ENCODE data around the gene NAT14. TPM values are rescaled to one million over a fixed set of nuclear protein-coding genes. Genes with fewer than 3 reads are reported as not detected.

NAT14 gene
- total and polyA plus RNA-seq, 2 of the 8 experiments (the other 6 are each of a cell fraction or from before 2014, with no cell fraction given), result 47.1 to 71.2 TPM

DNA sequence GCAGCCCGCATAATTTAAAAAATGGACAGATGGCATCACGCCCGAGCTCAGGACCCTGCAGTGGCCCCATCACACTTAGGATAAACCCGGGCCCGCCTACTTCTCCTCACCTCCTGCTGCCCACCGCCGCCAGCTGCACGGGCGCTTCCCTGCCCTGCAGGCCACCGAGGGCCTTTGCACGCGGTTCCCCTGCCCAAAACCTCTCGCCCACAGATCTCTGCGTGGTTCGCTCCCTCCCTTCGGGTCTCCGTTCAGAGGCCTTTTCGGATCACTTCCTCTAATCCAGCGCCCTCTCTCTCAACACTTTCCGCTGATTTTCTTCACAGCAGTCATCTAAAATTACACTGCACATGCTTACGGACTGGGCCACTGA, 43.7 kb upstream of the NAT14 start:
- Histone ChIP-seq H4K5ac (ENCODE audit: insufficient read length, low read depth, low read length) (no peak overlapping the region), H3K27me3 (replicated peaks in 1 of 4; ENCODE audit: control insufficient read depth in 3 of 4, extremely low read depth in 1 of 4, insufficient read depth in 3 of 4, low read length in 3 of 4) (peaks cover 39 to 79% (median 69%) of the 10 kb centered on the region in 4 experiments), H3K4me1 (replicated peaks in 1 of 4; ENCODE audit: control insufficient read depth in 3 of 4, insufficient read depth in 4 of 4, low read length in 3 of 4) (peaks cover 6 to 21% (median 9%) of the 10 kb centered on the region in 4 experiments), H2BK12ac (ENCODE audit: low read depth, low read length) (no peak overlapping the region), H3K36me3 (ENCODE audit: control insufficient read depth in 2 of 4, insufficient read depth in 4 of 4, low read length in 3 of 4) (no peaks in the 10 kb centered on the region), H3K23ac (ENCODE audit: insufficient read length) (no peak overlapping the region), H3K4me3 (ENCODE audit: extremely low read depth in 1 of 4, insufficient read depth in 2 of 4, low read depth in 3 of 4, low read length in 4 of 4) (peak overlapping the region; percentile 11 to 65 (median 42); a peak in 7 of 8 replicates), H3K56ac (replicated peaks; ENCODE audit: insufficient read length, low read depth, low read length) (no peak overlapping the region), H2BK20ac (ENCODE audit: low read length) (no peak overlapping the region), H3K79me1 (ENCODE audit: low read depth, low read length) (no peaks in the 10 kb centered on the region), H3K14ac (ENCODE audit: insufficient read length) (no peak overlapping the region), H3K18ac (ENCODE audit: extremely low read depth, low read length) (no peak overlapping the region), H2AK5ac (ENCODE audit: low read depth, low read length) (no peak overlapping the region), H3K9ac (replicated peaks in 1 of 4; ENCODE audit: extremely low read depth in 1 of 4, low read depth in 3 of 4, low read length in 3 of 4) (no peak overlapping the region), H3K79me2 (ENCODE audit: control insufficient read depth in 1 of 2, insufficient read depth in 2 of 2, low read length in 2 of 2) (no peaks in the 10 kb centered on the region), H4K91ac (replicated peaks; ENCODE audit: insufficient read length, low read length) (no peak overlapping the region), H2BK15ac (ENCODE audit: low read length) (no peak overlapping the region; the same call in 1 of the 2 replicates), H2BK120ac (replicated peaks; ENCODE audit: low read depth, low read length) (no peak overlapping the region), H3K9me3 (ENCODE audit: insufficient read depth in 2 of 2, low read depth in 1 of 2, low read length in 1 of 2) (no peaks in the 10 kb centered on the region), H3K4ac (replicated peaks; ENCODE audit: insufficient read length, low read depth, low read length) (no peak overlapping the region), H4K20me1 (replicated peaks in 1 of 2; ENCODE audit: control insufficient read depth in 1 of 2, insufficient read depth in 2 of 2, low read length in 2 of 2) (peaks cover 6 to 14% of the 10 kb centered on the region in 2 experiments), H2AFZ (ENCODE audit: low read length) (no peak overlapping the region), H3K27ac (ENCODE audit: low read depth, low read length) (no peak overlapping the region), H4K8ac (ENCODE audit: extremely low read depth, insufficient read depth, low read length) (peak overlapping the region; percentile 45; the same call in 1 of the 2 replicates), H3K4me2 (ENCODE audit: insufficient read depth in 1 of 2, low read depth in 2 of 2, low read length in 2 of 2) (peak overlapping the region; percentile 74 to 92), H3K23me2 (ENCODE audit: low read depth, low read length) (peaks cover 14% of the 10 kb centered on the region; the same call in 1 of the 2 replicates), H2BK5ac (ENCODE audit: low read depth, low read length) (no peak overlapping the region)
- TF ChIP-seq RNF2 (IDR thresholded peaks at IDR 0.05; ENCODE audit: borderline replicate concordance, low read depth, low read length, missing control alignments, poor library complexity, severe bottlenecking) (peak; percentile 79), KDM4A (IDR thresholded peaks at IDR 0.05; ENCODE audit: low read depth, low read length, severe bottlenecking) (no peak), SIN3A (conservative IDR thresholded peaks at IDR 0.05 in 1 of 2, IDR thresholded peaks at IDR 0.05 in 1 of 2; ENCODE audit: low read depth in 1 of 2, low read length in 2 of 2) (0 out of 4 replicates have a peak, but pooled peaks of 1 of the 2 experiments have one; percentile 3), SIX5 (IDR thresholded peaks at IDR 0.05; ENCODE audit: low read depth, low read length) (no peak), POU5F1 (IDR thresholded peaks at IDR 0.05; ENCODE audit: low read depth, low read length) (no peak)
- TF ChIP-seq, protein P1, sequence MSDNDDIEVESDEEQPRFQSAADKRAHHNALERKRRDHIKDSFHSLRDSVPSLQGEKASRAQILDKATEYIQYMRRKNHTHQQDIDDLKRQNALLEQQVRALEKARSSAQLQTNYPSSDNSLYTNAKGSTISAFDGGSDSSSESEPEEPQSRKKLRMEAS (IDR thresholded peaks at IDR 0.05), result peak; percentile 34; the same call in 1 of the 2 replicates
- TF ChIP-seq, protein P2, sequence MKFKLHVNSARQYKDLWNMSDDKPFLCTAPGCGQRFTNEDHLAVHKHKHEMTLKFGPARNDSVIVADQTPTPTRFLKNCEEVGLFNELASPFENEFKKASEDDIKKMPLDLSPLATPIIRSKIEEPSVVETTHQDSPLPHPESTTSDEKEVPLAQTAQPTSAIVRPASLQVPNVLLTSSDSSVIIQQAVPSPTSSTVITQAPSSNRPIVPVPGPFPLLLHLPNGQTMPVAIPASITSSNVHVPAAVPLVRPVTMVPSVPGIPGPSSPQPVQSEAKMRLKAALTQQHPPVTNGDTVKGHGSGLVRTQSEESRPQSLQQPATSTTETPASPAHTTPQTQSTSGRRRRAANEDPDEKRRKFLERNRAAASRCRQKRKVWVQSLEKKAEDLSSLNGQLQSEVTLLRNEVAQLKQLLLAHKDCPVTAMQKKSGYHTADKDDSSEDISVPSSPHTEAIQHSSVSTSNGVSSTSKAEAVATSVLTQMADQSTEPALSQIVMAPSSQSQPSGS (IDR thresholded peaks at IDR 0.05; ENCODE audit: low read length), result no peak
- WGBS, 2 experiments (ENCODE audit: extremely low coverage in 1 of 2, insufficient coverage in 1 of 2, insufficient read length in 1 of 2, insufficient replicate concordance in 2 of 2, low coverage in 1 of 2, low lambda C conversion rate in 2 of 2, missing lambda C conversion rate in 1 of 2), result 12% methylated on average over 21 of the region's 21 CpGs; no CpG with 5 or more reads in 1 of the 2 experiments
- DNase-seq (ENCODE audit: low read depth in 1 of 2, low spot score in 2 of 2) (peak in 1 of 2 experiments; percentile 60), FAIRE-seq (no peak)
- ChIA-PET POLR2A (ENCODE audit: partially characterized antibody) (interaction anchor here (0.8 to 4.4 kb wide), 8 partner anchors 11 to 71 kb away, joined by 3 to 21 read pairs (median 4); partner anchors contain the start of genes NAT14, TMEM238 and UBE2S), CTCF (ENCODE audit: partially characterized antibody) (interaction anchor here (1.0 to 1.6 kb wide), 3 partner anchors 13 to 283 kb away, joined by 3 to 8 read pairs (median 3); no protein-coding TSS in a partner anchor)
